GM23338 (cell line): ENCODE data around the gene TNK2. TPM values are rescaled to one million over a fixed set of nuclear protein-coding genes. Genes with fewer than 3 reads are reported as not detected.

Experiments used
- ATAC-seq: fragments of 200-7000 bp; cut with Tn5 transposase; 3 replicates; pipeline ENCODE4 v1.9.1; 2020
- DNase-seq: peaks from one replicate; pipeline ENCODE4 v3.0.0-alpha.2; 2015; ENCODE audit warnings: low spot score
- H2AFZ ChIP-seq: fragments of 200-600 bp; sonication (generic); 2 replicates; pipeline ENCODE4 v1.8.0; 2016; ENCODE audit warnings: antibody characterized with exemption, mild to moderate bottlenecking, moderate library complexity
- H3F3A ChIP-seq: fragments of 200-600 bp; sonication (generic); replicated peaks from 2 replicates; pipeline ENCODE4 v1.8.0; 2017; ENCODE audit warnings: antibody characterized with exemption, mixed run types, low read depth
- H3K27ac ChIP-seq: fragments of 200-600 bp; sonication (generic); 2 replicates; pipeline ENCODE4 v1.6.1; 2016; ENCODE audit warnings: low read depth
- H3K27me3 ChIP-seq: fragments of 200-600 bp; sonication (generic); 2 replicates; pipeline ENCODE4 v1.8.0; 2016; ENCODE audit warnings: mild to moderate bottlenecking, mixed run types, moderate library complexity; ENCODE audit not compliant: insufficient read depth
- H3K36me3 ChIP-seq: fragments of 200-600 bp; sonication (generic); 2 replicates; pipeline ENCODE4 v1.8.0; 2016; ENCODE audit warnings: mild to moderate bottlenecking; ENCODE audit not compliant: insufficient read depth
- H3K4me1 ChIP-seq: fragments of 200-600 bp; sonication (generic); 2 replicates; pipeline ENCODE4 v1.8.0; 2016; ENCODE audit warnings: mild to moderate bottlenecking, moderate library complexity; ENCODE audit not compliant: insufficient read depth
- H3K4me2 ChIP-seq: fragments of 200-600 bp; sonication (generic); 2 replicates; pipeline ENCODE4 v1.7.1; 2017; ENCODE audit warnings: mixed run types
- H3K4me3 ChIP-seq: fragments of 200-600 bp; sonication (generic); 2 replicates; pipeline ENCODE4 v1.6.1; 2016; ENCODE audit warnings: mixed run types
- H3K79me2 ChIP-seq: fragments of 200-600 bp; sonication (generic); replicated peaks from 2 replicates; pipeline ENCODE4 v1.8.0; 2017; ENCODE audit warnings: mild to moderate bottlenecking; ENCODE audit not compliant: insufficient read depth
- H3K9me2 ChIP-seq: fragments of 200-600 bp; sonication (generic); 2 replicates; pipeline ENCODE4 v1.8.0; 2017; ENCODE audit not compliant: insufficient read depth
- H4K20me1 ChIP-seq: fragments of 200-600 bp; sonication (generic); replicated peaks from 2 replicates; pipeline ENCODE4 v1.8.0; 2017; ENCODE audit warnings: mild to moderate bottlenecking; ENCODE audit not compliant: insufficient read depth
- H3K27ac Mint-ChIP-seq: 2 replicates; pipeline ENCODE4 v1.8.0; 2020; ENCODE audit warnings: inconsistent platforms, mild to moderate bottlenecking, moderate library complexity, mixed read lengths
- H3K27me3 Mint-ChIP-seq: 3 replicates; pipeline ENCODE4 v1.8.0; 2022; ENCODE audit warnings: low read depth, mild to moderate bottlenecking, moderate library complexity, mixed read lengths, inconsistent platforms; ENCODE audit not compliant: insufficient read depth, poor library complexity
- H3K36me3 Mint-ChIP-seq: 3 replicates; pipeline ENCODE4 v1.8.0; 2021; ENCODE audit warnings: low read depth, mild to moderate bottlenecking, inconsistent platforms, moderate library complexity, mixed read lengths
- H3K4me1 Mint-ChIP-seq: 3 replicates; pipeline ENCODE4 v1.8.0; 2020; ENCODE audit warnings: mild to moderate bottlenecking, inconsistent platforms, mixed read lengths
- H3K4me3 Mint-ChIP-seq: 3 replicates; pipeline ENCODE4 v1.8.0; 2021; ENCODE audit warnings: moderate library complexity, mild to moderate bottlenecking, inconsistent platforms, mixed read lengths
- H3K9me3 Mint-ChIP-seq: 3 replicates; pipeline ENCODE4 v1.8.0; 2020; ENCODE audit warnings: moderate library complexity, mild to moderate bottlenecking, inconsistent platforms, mixed read lengths
- CREB1 ChIP-seq: fragments of 250-450 bp; sonication (Bioruptor Pico); IDR thresholded peaks from 2 replicates; pipeline ENCODE4 v1.5.0; 2020; ENCODE audit warnings: low read depth, mild to moderate bottlenecking, moderate library complexity
- EZH2 ChIP-seq: fragments of 200-600 bp; sonication (generic); IDR thresholded peaks from one replicate; pipeline ENCODE4 v1.8.0; 2017; ENCODE audit warnings: antibody characterized with exemption, mild to moderate bottlenecking, low read depth; ENCODE audit not compliant: unreplicated experiment
- EZH2phosphoT487 ChIP-seq: fragments of 200-600 bp; sonication (generic); IDR thresholded peaks from one replicate; pipeline ENCODE4 v1.8.1; 2018; ENCODE audit warnings: antibody characterized with exemption; ENCODE audit not compliant: unreplicated experiment
- JUNB ChIP-seq: IDR thresholded peaks from one replicate; pipeline ENCODE4 v1.6.1; 2016; ENCODE audit warnings: antibody characterized with exemption; ENCODE audit not compliant: unreplicated experiment
- NANOG ChIP-seq: IDR thresholded peaks from 2 replicates; pipeline ENCODE4 v1.6.1; 2016; ENCODE audit warnings: antibody characterized with exemption, borderline replicate concordance
- POLR2AphosphoS5 ChIP-seq: IDR thresholded peaks from 2 replicates; pipeline ENCODE4 v1.6.1; 2016; ENCODE audit warnings: antibody characterized with exemption, low read depth
- STAT1 ChIP-seq: IDR thresholded peaks from one replicate; pipeline ENCODE4 v1.6.1; 2016; ENCODE audit warnings: antibody characterized with exemption; ENCODE audit not compliant: unreplicated experiment
- ZNF114 ChIP-seq: fragments of 250-450 bp; sonication (Bioruptor Pico); IDR thresholded peaks from 2 replicates; pipeline ENCODE4 v1.5.0; 2020; ENCODE audit warnings: mild to moderate bottlenecking, moderate library complexity
- ZNF331 ChIP-seq: fragments of 250-450 bp; sonication (Bioruptor Pico); IDR thresholded peaks from 2 replicates; pipeline ENCODE4 v1.5.0; 2020; ENCODE audit warnings: low read depth, mild to moderate bottlenecking, moderate library complexity
- polyA plus RNA-seq: library from polyadenylated mRNA; unstranded; fragments of >200 nt; fragmentation: Nextera tagmentation; extraction: Ambion mirVana; gene quantifications from 2 replicates; pipeline ENCODE4 v1.2.1, GENCODE V29; 2016
- total RNA-seq: library from RNA; depleted of rRNA; stranded (reverse); fragments of >200 nt; shearing (Covaris generic); gene quantifications from 2 replicates; pipeline ENCODE4 v1.2.3, GENCODE V29; 2014
- TF ChIP-seq, protein P1 (sequence below): IDR thresholded peaks from one replicate; pipeline ENCODE4 v1.6.1; 2018; ENCODE audit warnings: antibody characterized with exemption; ENCODE audit not compliant: unreplicated experiment
- TF ChIP-seq, protein P2 (sequence below): IDR thresholded peaks from 2 replicates; pipeline ENCODE4 v1.6.1; 2016; ENCODE audit warnings: antibody characterized with exemption
- TF ChIP-seq, protein P3 (sequence below): fragments of 250-450 bp; sonication (Bioruptor Pico); IDR thresholded peaks from 2 replicates; pipeline ENCODE4 v1.5.0; 2020; ENCODE audit warnings: mild to moderate bottlenecking, moderate library complexity
- TF ChIP-seq, protein P4 (sequence below), 2 experiments: fragments of 200-600 bp in 1 of 2; sonication (generic) in 1 of 2; conservative IDR thresholded peaks; 2 replicates each; pipeline versions ENCODE4 v1.5.1 to v1.6.1; 2016 to 2017; ENCODE audit warnings: antibody characterized with exemption in 2 of 2, low read depth in 2 of 2, mild to moderate bottlenecking in 2 of 2, moderate library complexity in 1 of 2

The TNK2 gene
- total and polyA plus RNA-seq, 2 experiments from 2014 or later = 10.0 to 22.5 TPM

DNA sequence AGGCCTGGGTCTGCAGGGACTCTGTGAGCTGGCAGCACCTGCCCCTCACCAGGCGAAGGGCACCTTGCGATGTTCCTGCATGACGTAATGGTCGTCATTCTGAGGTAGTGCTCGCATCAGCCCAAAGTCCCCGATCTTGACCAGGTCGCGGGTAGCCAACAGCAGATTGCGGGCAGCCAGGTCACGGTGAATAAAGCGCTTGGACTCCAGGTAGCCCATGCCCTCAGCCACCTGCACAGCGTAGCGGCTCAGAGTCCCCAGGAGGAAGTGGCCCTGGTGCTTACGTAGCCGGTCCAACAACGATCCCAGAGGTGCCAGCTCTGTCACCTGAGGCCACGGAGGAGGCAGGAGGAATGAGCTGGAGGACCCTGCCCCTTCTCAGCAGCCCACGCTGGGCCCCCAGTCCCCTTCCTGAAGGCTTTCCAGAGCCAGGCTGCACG is 26.3 kb downstream of the TNK2 start:
- no peak for TF ChIP-seq ZNF114 (CRISPR knock-in tag)
- TF ChIP-seq, protein P1, sequence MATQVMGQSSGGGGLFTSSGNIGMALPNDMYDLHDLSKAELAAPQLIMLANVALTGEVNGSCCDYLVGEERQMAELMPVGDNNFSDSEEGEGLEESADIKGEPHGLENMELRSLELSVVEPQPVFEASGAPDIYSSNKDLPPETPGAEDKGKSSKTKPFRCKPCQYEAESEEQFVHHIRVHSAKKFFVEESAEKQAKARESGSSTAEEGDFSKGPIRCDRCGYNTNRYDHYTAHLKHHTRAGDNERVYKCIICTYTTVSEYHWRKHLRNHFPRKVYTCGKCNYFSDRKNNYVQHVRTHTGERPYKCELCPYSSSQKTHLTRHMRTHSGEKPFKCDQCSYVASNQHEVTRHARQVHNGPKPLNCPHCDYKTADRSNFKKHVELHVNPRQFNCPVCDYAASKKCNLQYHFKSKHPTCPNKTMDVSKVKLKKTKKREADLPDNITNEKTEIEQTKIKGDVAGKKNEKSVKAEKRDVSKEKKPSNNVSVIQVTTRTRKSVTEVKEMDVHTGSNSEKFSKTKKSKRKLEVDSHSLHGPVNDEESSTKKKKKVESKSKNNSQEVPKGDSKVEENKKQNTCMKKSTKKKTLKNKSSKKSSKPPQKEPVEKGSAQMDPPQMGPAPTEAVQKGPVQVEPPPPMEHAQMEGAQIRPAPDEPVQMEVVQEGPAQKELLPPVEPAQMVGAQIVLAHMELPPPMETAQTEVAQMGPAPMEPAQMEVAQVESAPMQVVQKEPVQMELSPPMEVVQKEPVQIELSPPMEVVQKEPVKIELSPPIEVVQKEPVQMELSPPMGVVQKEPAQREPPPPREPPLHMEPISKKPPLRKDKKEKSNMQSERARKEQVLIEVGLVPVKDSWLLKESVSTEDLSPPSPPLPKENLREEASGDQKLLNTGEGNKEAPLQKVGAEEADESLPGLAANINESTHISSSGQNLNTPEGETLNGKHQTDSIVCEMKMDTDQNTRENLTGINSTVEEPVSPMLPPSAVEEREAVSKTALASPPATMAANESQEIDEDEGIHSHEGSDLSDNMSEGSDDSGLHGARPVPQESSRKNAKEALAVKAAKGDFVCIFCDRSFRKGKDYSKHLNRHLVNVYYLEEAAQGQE = no peak
- no peak for TF ChIP-seq ZNF331
- no peak for TF ChIP-seq CREB1 (CRISPR knock-in tag)
- no peak for TF ChIP-seq NANOG
- TF ChIP-seq STAT1 = no peak
- TF ChIP-seq, protein P2, sequence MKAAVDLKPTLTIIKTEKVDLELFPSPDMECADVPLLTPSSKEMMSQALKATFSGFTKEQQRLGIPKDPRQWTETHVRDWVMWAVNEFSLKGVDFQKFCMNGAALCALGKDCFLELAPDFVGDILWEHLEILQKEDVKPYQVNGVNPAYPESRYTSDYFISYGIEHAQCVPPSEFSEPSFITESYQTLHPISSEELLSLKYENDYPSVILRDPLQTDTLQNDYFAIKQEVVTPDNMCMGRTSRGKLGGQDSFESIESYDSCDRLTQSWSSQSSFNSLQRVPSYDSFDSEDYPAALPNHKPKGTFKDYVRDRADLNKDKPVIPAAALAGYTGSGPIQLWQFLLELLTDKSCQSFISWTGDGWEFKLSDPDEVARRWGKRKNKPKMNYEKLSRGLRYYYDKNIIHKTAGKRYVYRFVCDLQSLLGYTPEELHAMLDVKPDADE = no peak
- no peak for TF ChIP-seq EZH2phosphoT487
- no peak for TF ChIP-seq EZH2
- TF ChIP-seq, protein P3, sequence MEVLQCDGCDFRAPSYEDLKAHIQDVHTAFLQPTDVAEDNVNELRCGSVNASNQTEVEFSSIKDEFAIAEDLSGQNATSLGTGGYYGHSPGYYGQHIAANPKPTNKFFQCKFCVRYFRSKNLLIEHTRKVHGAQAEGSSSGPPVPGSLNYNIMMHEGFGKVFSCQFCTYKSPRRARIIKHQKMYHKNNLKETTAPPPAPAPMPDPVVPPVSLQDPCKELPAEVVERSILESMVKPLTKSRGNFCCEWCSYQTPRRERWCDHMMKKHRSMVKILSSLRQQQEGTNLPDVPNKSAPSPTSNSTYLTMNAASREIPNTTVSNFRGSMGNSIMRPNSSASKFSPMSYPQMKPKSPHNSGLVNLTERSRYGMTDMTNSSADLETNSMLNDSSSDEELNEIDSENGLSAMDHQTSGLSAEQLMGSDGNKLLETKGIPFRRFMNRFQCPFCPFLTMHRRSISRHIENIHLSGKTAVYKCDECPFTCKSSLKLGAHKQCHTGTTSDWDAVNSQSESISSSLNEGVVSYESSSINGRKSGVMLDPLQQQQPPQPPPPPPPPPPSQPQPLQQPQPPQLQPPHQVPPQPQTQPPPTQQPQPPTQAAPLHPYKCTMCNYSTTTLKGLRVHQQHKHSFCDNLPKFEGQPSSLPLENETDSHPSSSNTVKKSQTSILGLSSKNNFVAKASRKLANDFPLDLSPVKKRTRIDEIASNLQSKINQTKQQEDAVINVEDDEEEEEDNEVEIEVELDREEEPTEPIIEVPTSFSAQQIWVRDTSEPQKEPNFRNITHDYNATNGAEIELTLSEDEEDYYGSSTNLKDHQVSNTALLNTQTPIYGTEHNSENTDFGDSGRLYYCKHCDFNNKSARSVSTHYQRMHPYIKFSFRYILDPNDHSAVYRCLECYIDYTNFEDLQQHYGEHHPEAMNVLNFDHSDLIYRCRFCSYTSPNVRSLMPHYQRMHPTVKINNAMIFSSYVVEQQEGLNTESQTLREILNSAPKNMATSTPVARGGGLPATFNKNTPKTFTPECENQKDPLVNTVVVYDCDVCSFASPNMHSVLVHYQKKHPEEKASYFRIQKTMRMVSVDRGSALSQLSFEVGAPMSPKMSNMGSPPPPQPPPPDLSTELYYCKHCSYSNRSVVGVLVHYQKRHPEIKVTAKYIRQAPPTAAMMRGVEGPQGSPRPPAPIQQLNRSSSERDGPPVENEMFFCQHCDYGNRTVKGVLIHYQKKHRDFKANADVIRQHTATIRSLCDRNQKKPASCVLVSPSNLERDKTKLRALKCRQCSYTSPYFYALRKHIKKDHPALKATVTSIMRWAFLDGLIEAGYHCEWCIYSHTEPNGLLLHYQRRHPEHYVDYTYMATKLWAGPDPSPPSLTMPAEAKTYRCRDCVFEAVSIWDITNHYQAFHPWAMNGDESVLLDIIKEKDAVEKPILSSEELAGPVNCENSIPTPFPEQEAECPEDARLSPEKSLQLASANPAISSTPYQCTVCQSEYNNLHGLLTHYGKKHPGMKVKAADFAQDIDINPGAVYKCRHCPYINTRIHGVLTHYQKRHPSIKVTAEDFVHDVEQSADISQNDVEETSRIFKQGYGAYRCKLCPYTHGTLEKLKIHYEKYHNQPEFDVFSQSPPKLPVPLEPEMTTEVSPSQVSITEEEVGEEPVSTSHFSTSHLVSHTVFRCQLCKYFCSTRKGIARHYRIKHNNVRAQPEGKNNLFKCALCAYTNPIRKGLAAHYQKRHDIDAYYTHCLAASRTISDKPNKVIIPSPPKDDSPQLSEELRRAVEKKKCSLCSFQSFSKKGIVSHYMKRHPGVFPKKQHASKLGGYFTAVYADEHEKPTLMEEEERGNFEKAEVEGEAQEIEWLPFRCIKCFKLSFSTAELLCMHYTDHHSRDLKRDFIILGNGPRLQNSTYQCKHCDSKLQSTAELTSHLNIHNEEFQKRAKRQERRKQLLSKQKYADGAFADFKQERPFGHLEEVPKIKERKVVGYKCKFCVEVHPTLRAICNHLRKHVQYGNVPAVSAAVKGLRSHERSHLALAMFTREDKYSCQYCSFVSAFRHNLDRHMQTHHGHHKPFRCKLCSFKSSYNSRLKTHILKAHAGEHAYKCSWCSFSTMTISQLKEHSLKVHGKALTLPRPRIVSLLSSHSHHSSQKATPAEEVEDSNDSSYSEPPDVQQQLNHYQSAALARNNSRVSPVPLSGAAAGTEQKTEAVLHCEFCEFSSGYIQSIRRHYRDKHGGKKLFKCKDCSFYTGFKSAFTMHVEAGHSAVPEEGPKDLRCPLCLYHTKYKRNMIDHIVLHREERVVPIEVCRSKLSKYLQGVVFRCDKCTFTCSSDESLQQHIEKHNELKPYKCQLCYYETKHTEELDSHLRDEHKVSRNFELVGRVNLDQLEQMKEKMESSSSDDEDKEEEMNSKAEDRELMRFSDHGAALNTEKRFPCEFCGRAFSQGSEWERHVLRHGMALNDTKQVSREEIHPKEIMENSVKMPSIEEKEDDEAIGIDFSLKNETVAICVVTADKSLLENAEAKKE (CRISPR knock-in tag) = no peak
- no peak for TF ChIP-seq JUNB
- TF ChIP-seq, protein P4, sequence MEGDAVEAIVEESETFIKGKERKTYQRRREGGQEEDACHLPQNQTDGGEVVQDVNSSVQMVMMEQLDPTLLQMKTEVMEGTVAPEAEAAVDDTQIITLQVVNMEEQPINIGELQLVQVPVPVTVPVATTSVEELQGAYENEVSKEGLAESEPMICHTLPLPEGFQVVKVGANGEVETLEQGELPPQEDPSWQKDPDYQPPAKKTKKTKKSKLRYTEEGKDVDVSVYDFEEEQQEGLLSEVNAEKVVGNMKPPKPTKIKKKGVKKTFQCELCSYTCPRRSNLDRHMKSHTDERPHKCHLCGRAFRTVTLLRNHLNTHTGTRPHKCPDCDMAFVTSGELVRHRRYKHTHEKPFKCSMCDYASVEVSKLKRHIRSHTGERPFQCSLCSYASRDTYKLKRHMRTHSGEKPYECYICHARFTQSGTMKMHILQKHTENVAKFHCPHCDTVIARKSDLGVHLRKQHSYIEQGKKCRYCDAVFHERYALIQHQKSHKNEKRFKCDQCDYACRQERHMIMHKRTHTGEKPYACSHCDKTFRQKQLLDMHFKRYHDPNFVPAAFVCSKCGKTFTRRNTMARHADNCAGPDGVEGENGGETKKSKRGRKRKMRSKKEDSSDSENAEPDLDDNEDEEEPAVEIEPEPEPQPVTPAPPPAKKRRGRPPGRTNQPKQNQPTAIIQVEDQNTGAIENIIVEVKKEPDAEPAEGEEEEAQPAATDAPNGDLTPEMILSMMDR (conservative IDR thresholded peaks at IDR 0.05; ENCODE audit: low read depth in 2 of 2) = no peak
- TF ChIP-seq POLR2AphosphoS5 = no peak
- H2AFZ ChIP-seq = no peak overlapping the region

More for the DNA sequence above, 26.3 kb downstream of the TNK2 start:
- Histone ChIP-seq H3K27ac (no peak overlapping the region), H3K4me2 (no peak overlapping the region), H3F3A (0 out of 2 replicates have a peak, but pooled peaks cover under 1% of the 10 kb centered on the region), H3K36me3 (no peaks in the 10 kb centered on the region), H3K79me2 (no peaks in the 10 kb centered on the region), H3K9me2 (no peaks in the 10 kb centered on the region), H3K27me3 (no peaks in the 10 kb centered on the region), H4K20me1 (no peaks in the 10 kb centered on the region), H3K4me3 (no peak overlapping the region), H3K4me1 (peaks cover 7% of the 10 kb centered on the region; the same call in 1 of the 2 replicates)
- no peaks in the 10 kb centered on the region; the same call in 2 of the 3 replicates for H3K9me3 Mint-ChIP-seq
- H3K27ac Mint-ChIP-seq = no peak overlapping the region
- ATAC-seq (no peak), DNase-seq (no peak)
- peaks cover 12% of the 10 kb centered on the region for H3K27me3 Mint-ChIP-seq
- H3K36me3 Mint-ChIP-seq = peaks cover 6% of the 10 kb centered on the region; the same call in 2 of the 3 replicates
- H3K4me1 Mint-ChIP-seq = peaks cover 17% of the 10 kb centered on the region
- no peak overlapping the region for H3K4me3 Mint-ChIP-seq
